A673 (cell line): ENCODE results near the gene SYNE1. TPM values are rescaled to one million over a fixed set of nuclear protein-coding genes. Genes with fewer than 3 reads are reported as not detected.

Experiments
- BruUV-seq: library from RNA; stranded (reverse); fragments of 400-500 nt; replicated peaks from 2 replicates; lab custom pipeline; 2021; lab: Mats Ljungman, UMichigan
- CTCF ChIA-PET: fragments of 300-600 bp; sonication (Branson Sonifier 250); formaldehyde crosslinking; loops from one replicate; lab custom pipeline; 2022; ENCODE audit warnings: antibody characterized with exemption; lab: Charles Lee
- POLR2A ChIA-PET: fragments of 300-600 bp; sonication (Branson Sonifier 250); formaldehyde crosslinking; loops from one replicate; lab custom pipeline; 2022; ENCODE audit warnings: antibody characterized with exemption; ENCODE audit not compliant: low non-redundant PET; lab: Charles Lee
- DNase-seq: peaks from one replicate; pipeline ENCODE4 v3.0.0-alpha.2; 2015; ENCODE audit warnings: low spot score
- H3K27ac ChIP-seq: fragments of 200-600 bp; sonication (generic); 2 replicates; pipeline ENCODE4 v1.5.1; 2016; ENCODE audit warnings: mixed run types, low read depth, mild to moderate bottlenecking, mixed read lengths, antibody characterized with exemption, low read length; ENCODE audit not compliant: poor library complexity, severe bottlenecking
- H3K27me3 ChIP-seq: fragments of 200-600 bp; sonication (generic); replicated peaks from 2 replicates; pipeline ENCODE4 v1.6.1; 2017; ENCODE audit warnings: mixed run types, low read depth, mild to moderate bottlenecking, mixed read lengths, antibody characterized with exemption, low read length; ENCODE audit not compliant: insufficient read depth, poor library complexity
- H3K36me3 ChIP-seq: fragments of 200-600 bp; sonication (generic); 2 replicates; pipeline ENCODE4 v1.6.1; 2016; ENCODE audit warnings: mixed run types, mild to moderate bottlenecking, mixed read lengths, antibody characterized with exemption, low read length; ENCODE audit not compliant: insufficient read depth, poor library complexity, severe bottlenecking
- H3K4me1 ChIP-seq: fragments of 200-600 bp; sonication (generic); 2 replicates; pipeline ENCODE4 v1.6.1; 2017; ENCODE audit warnings: mixed run types, mild to moderate bottlenecking, mixed read lengths, antibody characterized with exemption, low read length; ENCODE audit not compliant: insufficient read depth, poor library complexity, severe bottlenecking
- H3K4me3 ChIP-seq: fragments of 200-600 bp; sonication (generic); 2 replicates; pipeline ENCODE4 v1.5.1; 2016; ENCODE audit warnings: low read depth, mixed run types, mild to moderate bottlenecking, mixed read lengths, low read length; ENCODE audit not compliant: poor library complexity, severe bottlenecking
- H3K9me3 ChIP-seq: fragments of 200-600 bp; sonication (generic); 2 replicates; pipeline ENCODE4 v1.6.1; 2016; ENCODE audit warnings: mixed run types, low read depth, mild to moderate bottlenecking, mixed read lengths, antibody characterized with exemption, low read length; ENCODE audit not compliant: poor library complexity, severe bottlenecking
- EZH2 ChIP-seq: fragments of 200-600 bp; sonication (generic); IDR thresholded peaks from 2 replicates; pipeline ENCODE4 v1.6.1; 2017; ENCODE audit warnings: borderline replicate concordance, low read depth, mild to moderate bottlenecking, mixed read lengths, antibody characterized with exemption, low read length; ENCODE audit not compliant: poor library complexity, severe bottlenecking
- intact Hi-C: fragments of 100-400 bp; cut with micrococcal nuclease; formaldehyde crosslinking; loops from one replicate; pipeline ENCODE4 v1.10.0; 2022; ENCODE audit not compliant: unreplicated experiment
- total RNA-seq: library from RNA; stranded (reverse); gene quantifications from 2 replicates; pipeline ENCODE4 v1.2.3, GENCODE V29; 2021
- TF ChIP-seq, protein P1 (sequence below): fragments of 300-800, 200-600 bp; sonication (generic); conservative IDR thresholded peaks from 2 replicates; pipeline ENCODE4 v1.5.1; 2017; ENCODE audit warnings: low read depth, mild to moderate bottlenecking, antibody characterized with exemption, low read length, moderate library complexity, mixed read lengths

SYNE1 gene
- total RNA-seq, 1 experiment from 2014 or later: 12.1 TPM

DNA sequence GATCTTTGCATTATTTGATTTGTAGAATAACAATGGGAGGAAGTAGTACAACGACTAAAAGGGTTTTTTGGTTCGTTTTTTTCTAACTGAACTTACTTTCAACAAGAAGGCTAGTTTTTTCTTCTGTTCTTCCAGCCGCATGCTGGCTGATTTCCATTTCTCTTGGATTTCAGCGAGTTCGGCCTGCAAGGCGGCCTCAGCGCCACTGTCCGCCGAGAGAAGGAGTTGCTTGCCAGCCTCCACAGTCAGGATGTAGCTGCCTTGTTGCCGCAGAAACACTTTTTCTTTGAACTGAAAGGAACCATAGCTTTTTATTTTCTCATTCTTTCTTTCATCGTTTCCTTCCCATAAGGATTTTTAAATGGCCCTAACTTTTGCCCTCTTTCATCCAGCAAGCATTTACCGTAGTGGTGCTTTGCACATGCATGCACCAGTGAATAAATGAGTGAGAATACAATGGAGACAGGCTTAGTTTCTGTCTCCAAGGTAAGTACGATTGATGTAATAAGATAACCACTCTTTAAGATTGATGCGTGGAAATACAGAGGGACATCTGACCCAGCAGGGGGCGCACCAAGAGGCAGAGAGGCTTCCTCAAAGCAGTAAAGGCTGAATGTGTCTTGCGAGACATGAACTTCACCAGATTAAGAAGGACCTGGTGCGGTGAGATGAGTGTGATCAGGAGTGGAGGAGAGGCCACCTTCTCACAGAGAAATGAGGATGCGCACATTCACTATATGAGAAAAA, 430.9 kb downstream of the SYNE1 start:
- DNase-seq: peak; percentile 60
- ChIA-PET CTCF (interaction anchor here (0.6 kb wide), 1 partner anchor 283 kb away, joined by 6 read pairs; no protein-coding TSS in a partner anchor), POLR2A (no interaction called here)
- BruUV-seq: no TSS peak
- Histone ChIP-seq H3K36me3 (no peaks in the 10 kb centered on the region), H3K27me3 (no peaks in the 10 kb centered on the region), H3K4me3 (no peak overlapping the region), H3K27ac (no peak overlapping the region), H3K4me1 (no peaks in the 10 kb centered on the region), H3K9me3 (no peaks in the 10 kb centered on the region)
- intact Hi-C loops: no loop called here
- TF ChIP-seq, protein P1, sequence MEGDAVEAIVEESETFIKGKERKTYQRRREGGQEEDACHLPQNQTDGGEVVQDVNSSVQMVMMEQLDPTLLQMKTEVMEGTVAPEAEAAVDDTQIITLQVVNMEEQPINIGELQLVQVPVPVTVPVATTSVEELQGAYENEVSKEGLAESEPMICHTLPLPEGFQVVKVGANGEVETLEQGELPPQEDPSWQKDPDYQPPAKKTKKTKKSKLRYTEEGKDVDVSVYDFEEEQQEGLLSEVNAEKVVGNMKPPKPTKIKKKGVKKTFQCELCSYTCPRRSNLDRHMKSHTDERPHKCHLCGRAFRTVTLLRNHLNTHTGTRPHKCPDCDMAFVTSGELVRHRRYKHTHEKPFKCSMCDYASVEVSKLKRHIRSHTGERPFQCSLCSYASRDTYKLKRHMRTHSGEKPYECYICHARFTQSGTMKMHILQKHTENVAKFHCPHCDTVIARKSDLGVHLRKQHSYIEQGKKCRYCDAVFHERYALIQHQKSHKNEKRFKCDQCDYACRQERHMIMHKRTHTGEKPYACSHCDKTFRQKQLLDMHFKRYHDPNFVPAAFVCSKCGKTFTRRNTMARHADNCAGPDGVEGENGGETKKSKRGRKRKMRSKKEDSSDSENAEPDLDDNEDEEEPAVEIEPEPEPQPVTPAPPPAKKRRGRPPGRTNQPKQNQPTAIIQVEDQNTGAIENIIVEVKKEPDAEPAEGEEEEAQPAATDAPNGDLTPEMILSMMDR: peak; percentile 63
- TF ChIP-seq EZH2: no peak

DNA sequence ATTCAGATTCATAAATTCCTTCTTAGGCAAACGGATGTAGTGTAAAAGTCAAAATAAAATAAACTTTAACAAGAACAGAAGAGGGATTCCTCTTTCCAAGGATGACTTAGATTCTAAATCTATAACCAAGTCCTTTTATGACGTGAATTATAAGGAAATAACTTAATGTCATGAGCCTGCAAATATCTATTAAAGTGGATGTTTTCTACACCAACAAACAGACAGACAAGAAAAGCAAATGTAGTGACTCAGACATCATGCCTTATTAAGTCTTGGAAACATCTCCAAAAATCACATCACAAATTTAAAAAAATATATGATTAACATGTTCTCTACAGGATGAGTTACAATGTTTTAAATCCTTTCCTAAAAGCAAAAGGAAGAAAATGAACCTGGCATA, 432.6 kb downstream of the SYNE1 start:
- POLR2A ChIA-PET: no interaction called here
- TF ChIP-seq, protein P1: no peak
- no peak for TF ChIP-seq EZH2
- H3K9me3 ChIP-seq: no peaks in the 10 kb centered on the region
- H3K27ac ChIP-seq: no peak overlapping the region
- DNase-seq: no peak
- no peak overlapping the region for H3K4me3 ChIP-seq
- no peaks in the 10 kb centered on the region for H3K36me3 ChIP-seq
- no TSS peak for BruUV-seq
- no peaks in the 10 kb centered on the region for H3K27me3 ChIP-seq
- intact Hi-C loops: no loop called here
- H3K4me1 ChIP-seq: no peaks in the 10 kb centered on the region
- CTCF ChIA-PET: no interaction called here

DNA sequence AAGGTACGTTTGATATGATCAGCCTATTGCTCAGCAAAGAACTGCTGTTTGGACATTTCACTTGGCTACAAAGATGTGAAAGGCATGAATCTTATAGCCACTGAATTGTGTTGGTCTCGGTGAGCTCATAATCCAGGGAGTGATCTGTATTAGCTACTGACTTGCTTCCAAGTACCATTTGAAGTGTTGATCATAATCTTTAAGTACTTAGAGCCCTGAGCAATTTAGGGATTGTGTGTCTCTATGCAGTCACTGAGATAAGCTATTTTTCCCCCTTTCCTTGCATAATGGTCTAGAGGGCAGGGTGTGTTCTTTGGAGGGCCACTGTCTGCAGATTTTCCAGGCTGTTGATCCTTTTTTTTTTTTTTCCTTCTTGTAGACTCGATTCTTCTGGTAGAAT, 436.0 kb downstream of the SYNE1 start:
- ChIA-PET CTCF (no interaction called here), POLR2A (no interaction called here)
- H3K4me3 ChIP-seq: no peak overlapping the region
- no peaks in the 10 kb centered on the region for H3K4me1 ChIP-seq
- intact Hi-C loops: no loop called here
- DNase-seq: no peak
- H3K36me3 ChIP-seq: no peaks in the 10 kb centered on the region
- H3K9me3 ChIP-seq: no peaks in the 10 kb centered on the region
- no peak for TF ChIP-seq EZH2
- TF ChIP-seq, protein P1: no peak
- BruUV-seq: no TSS peak
- no peak overlapping the region for H3K27ac ChIP-seq
- no peaks in the 10 kb centered on the region for H3K27me3 ChIP-seq
